Vagina (tissue), 2 donors: Measurements from ENCODE around the gene CTBP2. TPM values are rescaled to one million over a fixed set of nuclear protein-coding genes. Genes with fewer than 3 reads are reported as not detected.
A peak's percentile ranks its signal among the peaks of the same experiment; 100 is the strongest.

ENCODE experiments used
- DNase-seq, 2 donors: peaks; one replicate each; pipeline ENCODE4 v3.0.0-alpha.2; 2017; ENCODE audit errors: extremely low spot score in 2 of 2
- H3K27ac ChIP-seq: fragments of 200-600 bp; sonication (generic); one replicate; pipeline ENCODE4 v1.5.1; 2019
- H3K27me3 ChIP-seq: fragments of 200-600 bp; sonication (generic); one replicate; pipeline ENCODE4 v1.5.1; 2019
- H3K36me3 ChIP-seq, 2 donors: fragments of 200-600 bp; sonication (generic); one replicate each; pipeline ENCODE4 v1.5.1; 2017 to 2019
- H3K4me1 ChIP-seq: fragments of 200-600 bp; sonication (generic); one replicate; pipeline ENCODE4 v1.5.1; 2019
- H3K4me3 ChIP-seq, 2 donors: fragments of 200-600 bp; sonication (generic); 1 replicate in 1 of 2; 2 replicates in 1 of 2; pipeline ENCODE4 v1.5.1; 2016 to 2019
- H3K9me3 ChIP-seq: fragments of 200-600 bp; sonication (generic); one replicate; pipeline ENCODE4 v1.5.1; 2019
- CTCF ChIP-seq, 3 experiments: fragments of 450-650 bp in 2 of 3; fragments of 200-600 bp in 1 of 3; sonication (generic) in 1 of 3; IDR thresholded peaks; one replicate each; pipeline ENCODE4 v1.5.1; 2017 to 2019; ENCODE audit warnings: antibody characterized with exemption in 3 of 3, mild to moderate bottlenecking in 2 of 3, moderate library complexity in 2 of 3
- POLR2A ChIP-seq, 2 donors: fragments of 450-650 bp; IDR thresholded peaks; one replicate each; pipeline ENCODE4 v1.6.1; 2017; ENCODE audit warnings: antibody characterized with exemption in 2 of 2, mild to moderate bottlenecking in 2 of 2, moderate library complexity in 2 of 2
- POLR2AphosphoS5 ChIP-seq, 2 donors: sonication (generic); formaldehyde crosslinking; IDR thresholded peaks; one replicate each; pipeline ENCODE4 v1.9.0; 2017; ENCODE audit warnings: antibody characterized with exemption in 2 of 2, mild to moderate bottlenecking in 2 of 2, low read depth in 1 of 2; ENCODE audit not compliant: insufficient read depth in 1 of 2
- intact Hi-C: fragments of 100-400 bp; cut with DNase I; formaldehyde crosslinking; loops from one replicate; pipeline ENCODE4 v1.15.1; 2023
- total RNA-seq: library from RNA; depleted of rRNA; stranded (reverse); fragments of >200 nt; gene quantifications from one replicate; pipeline ENCODE4 v1.2.3, GENCODE V29; 2016

CTBP2 gene
- total RNA-seq, 1 donor from 2014 or later: 74.4 TPM

- H3K4me1 ChIP-seq: peaks cover 58% of the 10 kb centered on the region
- H3K9me3 ChIP-seq: no peaks in the 10 kb centered on the region
- TF ChIP-seq POLR2A (IDR thresholded peaks at IDR 0.05) (no peak), CTCF (IDR thresholded peaks at IDR 0.05) (no peak), POLR2AphosphoS5 (IDR thresholded peaks at IDR 0.05; ENCODE audit: insufficient read depth in 1 of 2, low read depth in 1 of 2) (no peak)
- intact Hi-C loops: no loop called here
- H3K27ac ChIP-seq: no peak overlapping the region
- H3K4me3 ChIP-seq: no peak overlapping the region
- DNase-seq: no peak
- peaks cover 0 to 10% of the 10 kb centered on the region in 2 donors for H3K36me3 ChIP-seq
- no peaks in the 10 kb centered on the region for H3K27me3 ChIP-seq
These were observed 133.2 kb downstream of the CTBP2 start for GRCh38 chr10:125026974-125027735.

GRCh38 chr10:125026036-125026931 is 134.1 kb downstream of the CTBP2 start:
- intact Hi-C loops: no loop called here
- Histone ChIP-seq H3K36me3 (peaks cover 0 to 10% of the 10 kb centered on the region in 2 donors), H3K9me3 (no peaks in the 10 kb centered on the region), H3K4me3 (no peak overlapping the region), H3K27me3 (no peaks in the 10 kb centered on the region), H3K27ac (no peak overlapping the region), H3K4me1 (peaks cover 58% of the 10 kb centered on the region)
- TF ChIP-seq POLR2A (IDR thresholded peaks at IDR 0.05) (no peak), POLR2AphosphoS5 (IDR thresholded peaks at IDR 0.05; ENCODE audit: insufficient read depth in 1 of 2, low read depth in 1 of 2) (no peak), CTCF (IDR thresholded peaks at IDR 0.05) (no peak)
- no peak for DNase-seq

GRCh38 chr10:125025341-125025740 is 135.0 kb downstream of the CTBP2 start:
- H3K36me3 ChIP-seq: peaks cover 0 to 10% of the 10 kb centered on the region in 2 donors

DNA sequence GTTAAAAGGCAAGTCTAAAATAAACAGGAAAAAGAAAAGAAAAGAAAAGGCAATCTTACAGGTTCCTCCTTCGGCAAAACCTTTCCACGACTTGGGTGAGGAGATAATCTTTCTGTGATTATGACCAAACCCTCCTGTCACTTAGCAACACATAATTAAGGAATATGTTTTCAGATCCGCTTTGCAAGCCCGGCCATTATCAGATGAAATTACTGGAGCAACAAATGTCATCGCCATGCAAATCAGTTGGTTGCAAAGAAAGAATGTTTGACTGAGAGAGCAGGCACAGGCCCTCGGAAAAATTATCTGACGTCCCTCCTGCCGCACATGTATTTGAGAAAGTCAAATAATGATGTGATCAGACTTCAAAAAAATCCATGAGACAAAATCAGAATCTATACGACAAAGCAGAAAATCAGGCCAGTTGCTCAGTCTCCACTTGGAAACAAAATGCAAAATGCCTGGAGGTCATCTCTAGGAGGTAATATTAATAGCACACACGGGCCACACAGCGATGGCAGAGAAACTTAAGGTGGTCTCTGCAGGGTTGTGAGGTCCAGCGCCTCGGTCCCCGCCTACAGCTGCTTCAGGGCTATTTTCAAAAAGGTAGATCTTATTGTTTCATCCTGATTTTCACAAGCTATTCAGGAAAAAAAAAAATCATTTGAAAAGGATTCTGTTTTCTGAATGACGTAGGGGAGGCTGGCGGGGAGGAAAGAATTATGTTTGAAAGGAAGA is 135.7 kb downstream of the CTBP2 start:
- intact Hi-C loops: no loop called here
- no peak for DNase-seq
- H3K36me3 ChIP-seq: peaks cover 0 to 10% of the 10 kb centered on the region in 2 donors
- no peak overlapping the region for H3K4me3 ChIP-seq
- peak overlapping the region; percentile 54 for H3K27ac ChIP-seq
- H3K9me3 ChIP-seq: no peaks in the 10 kb centered on the region
- H3K4me1 ChIP-seq: peaks cover 44% of the 10 kb centered on the region
- TF ChIP-seq POLR2A (IDR thresholded peaks at IDR 0.05) (no peak), CTCF (IDR thresholded peaks at IDR 0.05) (no peak), POLR2AphosphoS5 (IDR thresholded peaks at IDR 0.05; ENCODE audit: insufficient read depth in 1 of 2, low read depth in 1 of 2) (no peak)
- no peaks in the 10 kb centered on the region for H3K27me3 ChIP-seq

More at GRCh38 chr10:125025341-125025740, 135.0 kb downstream of the CTBP2 start:
- no peaks in the 10 kb centered on the region for H3K9me3 ChIP-seq
- H3K4me3 ChIP-seq: no peak overlapping the region
- no peak overlapping the region for H3K27ac ChIP-seq
- no peak for DNase-seq
- intact Hi-C loops: no loop called here
- H3K4me1 ChIP-seq: peaks cover 51% of the 10 kb centered on the region
- TF ChIP-seq CTCF (IDR thresholded peaks at IDR 0.05) (no peak), POLR2AphosphoS5 (IDR thresholded peaks at IDR 0.05; ENCODE audit: insufficient read depth in 1 of 2, low read depth in 1 of 2) (no peak), POLR2A (IDR thresholded peaks at IDR 0.05) (no peak)
- no peaks in the 10 kb centered on the region for H3K27me3 ChIP-seq
